D721Med (cell line): Measurements from ENCODE around the gene VHLL.
A peak's percentile ranks its signal among the peaks of the same experiment; 100 is the strongest.

Experiments used
- DNase-seq: peaks from one replicate; pipeline ENCODE4 v3.0.0; 2011; ENCODE audit warnings: low spot score; ENCODE audit not compliant: insufficient read length
- FAIRE-seq: peaks from 2 replicates; lab custom pipeline; 2011; peaks lifted over from hg19 to GRCh38; lab: Jason Lieb, UNC
- TF ChIP-seq, protein P1 (sequence below): IDR thresholded peaks from 2 replicates; pipeline ENCODE4 v1.5.1; 2012; ENCODE audit warnings: mild to moderate bottlenecking, control low read depth; ENCODE audit not compliant: insufficient read depth; ENCODE audit errors: missing control alignments

Gene VHLL

DNA sequence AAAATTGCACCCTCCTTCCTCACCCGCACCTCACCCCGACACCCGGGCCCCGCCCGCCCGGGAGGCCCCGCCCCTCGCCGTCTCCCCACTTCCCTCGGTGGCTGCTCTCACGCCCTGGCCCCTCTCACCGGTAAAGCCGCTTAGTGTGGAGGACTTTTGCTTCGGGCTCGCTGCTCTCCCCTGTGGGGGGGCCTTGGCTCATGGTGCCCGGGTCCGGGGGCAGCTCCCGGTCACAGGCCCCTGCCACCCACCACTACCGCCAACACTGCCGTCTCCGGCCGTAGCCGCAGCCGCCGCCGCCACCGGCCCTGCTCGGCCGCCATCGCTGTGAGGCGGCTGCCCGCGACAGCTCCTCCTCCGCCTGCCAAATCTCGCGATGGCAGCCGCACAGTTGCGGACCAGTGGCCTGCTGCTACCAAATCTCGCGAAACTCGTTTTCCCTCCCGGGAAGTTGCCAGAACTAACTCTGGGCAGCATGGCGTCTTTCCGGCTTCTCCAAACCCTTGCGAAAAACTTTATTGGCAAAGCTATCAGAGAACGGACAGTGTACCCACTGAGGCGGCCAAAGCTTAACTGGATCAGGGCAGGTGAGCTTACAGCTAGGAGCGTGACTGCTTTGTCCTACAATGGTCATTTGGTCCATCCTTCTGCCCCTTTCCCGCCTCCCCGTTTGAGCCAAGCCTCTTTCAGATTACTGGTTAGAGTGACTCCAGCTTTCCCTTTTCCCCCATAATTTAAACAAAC is 16.5 kb downstream of the VHLL start, which contains the start of gene SMG5:
Gene SMG5 (minus strand): TSS at position 347 of the 744 bp plus-strand sequence. CDS start 145 bp downstream, at position 202.
- FAIRE-seq (peak; percentile 69), DNase-seq (peak; percentile 76)
- TF ChIP-seq, protein P1, sequence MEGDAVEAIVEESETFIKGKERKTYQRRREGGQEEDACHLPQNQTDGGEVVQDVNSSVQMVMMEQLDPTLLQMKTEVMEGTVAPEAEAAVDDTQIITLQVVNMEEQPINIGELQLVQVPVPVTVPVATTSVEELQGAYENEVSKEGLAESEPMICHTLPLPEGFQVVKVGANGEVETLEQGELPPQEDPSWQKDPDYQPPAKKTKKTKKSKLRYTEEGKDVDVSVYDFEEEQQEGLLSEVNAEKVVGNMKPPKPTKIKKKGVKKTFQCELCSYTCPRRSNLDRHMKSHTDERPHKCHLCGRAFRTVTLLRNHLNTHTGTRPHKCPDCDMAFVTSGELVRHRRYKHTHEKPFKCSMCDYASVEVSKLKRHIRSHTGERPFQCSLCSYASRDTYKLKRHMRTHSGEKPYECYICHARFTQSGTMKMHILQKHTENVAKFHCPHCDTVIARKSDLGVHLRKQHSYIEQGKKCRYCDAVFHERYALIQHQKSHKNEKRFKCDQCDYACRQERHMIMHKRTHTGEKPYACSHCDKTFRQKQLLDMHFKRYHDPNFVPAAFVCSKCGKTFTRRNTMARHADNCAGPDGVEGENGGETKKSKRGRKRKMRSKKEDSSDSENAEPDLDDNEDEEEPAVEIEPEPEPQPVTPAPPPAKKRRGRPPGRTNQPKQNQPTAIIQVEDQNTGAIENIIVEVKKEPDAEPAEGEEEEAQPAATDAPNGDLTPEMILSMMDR: no peak

DNA sequence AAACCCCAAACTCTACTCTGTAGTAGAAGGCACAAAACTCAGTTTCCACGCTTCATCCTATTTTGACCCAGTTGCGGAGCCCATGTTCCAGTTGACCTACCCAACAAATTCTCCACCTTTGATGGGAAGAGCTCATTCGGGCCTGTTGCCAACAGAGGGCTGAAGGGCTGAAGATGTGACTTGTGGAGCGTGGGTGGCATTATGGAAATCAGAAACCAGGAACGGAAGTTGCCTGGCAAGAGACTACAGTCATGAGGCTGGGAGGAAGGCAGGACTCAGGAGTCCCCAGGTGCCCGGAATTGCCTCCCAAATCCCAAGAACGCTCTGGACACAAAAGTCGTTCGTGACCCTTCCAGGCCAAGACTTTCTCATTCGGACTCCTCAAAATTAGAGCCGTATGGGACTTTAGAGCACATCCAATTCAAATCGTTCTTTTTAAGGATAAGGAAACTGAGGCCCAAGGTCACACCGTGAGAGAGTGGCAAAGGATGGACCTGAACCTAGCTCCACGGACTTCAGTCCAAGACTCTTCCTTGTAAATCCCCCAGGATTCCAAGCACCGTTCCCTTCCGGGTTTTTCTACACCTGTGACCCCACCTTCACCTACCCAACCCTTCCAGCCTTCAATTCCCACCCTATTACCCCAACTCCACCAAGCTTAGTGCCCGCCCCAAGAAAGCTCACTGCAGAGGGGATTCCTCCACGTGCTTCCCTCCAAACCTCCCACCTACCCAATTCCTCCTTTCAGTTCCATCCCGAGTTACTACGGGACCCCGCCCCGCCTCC is 17.2 kb downstream of the VHLL start:
- FAIRE-seq (no peak), DNase-seq (no peak)
- TF ChIP-seq, protein P1: no peak

DNA sequence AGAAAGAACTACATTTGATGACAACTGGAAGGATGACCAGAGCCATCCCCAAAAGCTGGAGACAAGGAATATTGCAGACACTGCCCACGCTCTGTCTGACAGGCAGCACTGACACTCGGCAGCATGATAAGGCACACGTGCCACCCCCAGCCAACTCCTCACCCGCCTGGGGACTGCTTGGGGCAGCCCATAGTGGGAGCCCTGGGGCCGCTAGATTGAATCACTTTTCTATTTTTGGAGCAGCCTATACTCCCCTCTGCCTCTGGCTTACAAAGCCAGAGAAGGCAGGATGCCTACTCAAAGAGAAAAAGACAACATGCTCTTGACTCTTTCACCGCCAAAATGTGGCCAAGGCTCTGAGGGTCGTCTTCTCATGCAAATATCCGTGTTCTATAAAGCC is 17.8 kb downstream of the VHLL start:
- DNase-seq (no peak), FAIRE-seq (peak; percentile 35)
- TF ChIP-seq, protein P1: no peak

DNA sequence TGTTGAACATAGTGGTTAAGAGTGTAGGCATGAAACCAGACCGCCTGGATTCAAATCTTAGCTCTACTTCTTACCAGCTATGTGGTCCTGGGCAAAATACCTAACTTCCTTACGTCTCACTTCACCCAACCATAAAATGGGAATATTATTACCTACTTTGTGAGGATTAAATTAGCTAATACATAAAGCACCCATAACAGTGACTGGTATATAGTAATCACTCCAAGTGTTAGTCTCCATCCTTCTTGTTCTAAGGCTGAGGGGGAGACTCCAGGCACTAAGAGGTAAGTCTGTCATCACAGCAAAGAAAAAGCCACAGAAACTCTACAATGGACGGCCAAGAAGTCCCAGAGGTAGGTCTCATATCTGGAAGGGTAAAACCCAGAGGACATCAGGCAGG is 19.3 kb downstream of the VHLL start:
- DNase-seq (no peak), FAIRE-seq (no peak)
- TF ChIP-seq, protein P1: no peak

DNA sequence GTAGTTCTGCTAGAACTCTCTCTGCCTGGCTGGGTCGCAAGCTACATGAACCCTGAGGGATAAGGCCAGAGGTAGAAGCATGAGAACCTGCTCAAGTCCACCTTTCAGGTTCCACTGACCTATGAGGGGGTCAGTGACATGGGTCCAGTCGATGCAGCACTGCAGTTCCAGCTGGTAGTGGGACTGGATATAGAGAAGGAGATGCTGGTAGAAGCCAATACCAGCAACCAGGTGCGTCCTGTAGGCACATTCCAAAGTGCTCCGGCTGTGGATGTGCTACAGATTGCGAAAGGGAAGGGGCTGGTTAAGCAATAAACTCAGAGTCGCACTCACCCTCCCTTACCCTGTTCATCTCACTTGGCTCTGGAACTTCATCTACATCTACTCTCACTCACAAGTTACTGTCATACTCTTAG is 22.1 kb downstream of the VHLL start:
- FAIRE-seq: peak; percentile 64
- no peak for DNase-seq
- TF ChIP-seq, protein P1: no peak

DNA sequence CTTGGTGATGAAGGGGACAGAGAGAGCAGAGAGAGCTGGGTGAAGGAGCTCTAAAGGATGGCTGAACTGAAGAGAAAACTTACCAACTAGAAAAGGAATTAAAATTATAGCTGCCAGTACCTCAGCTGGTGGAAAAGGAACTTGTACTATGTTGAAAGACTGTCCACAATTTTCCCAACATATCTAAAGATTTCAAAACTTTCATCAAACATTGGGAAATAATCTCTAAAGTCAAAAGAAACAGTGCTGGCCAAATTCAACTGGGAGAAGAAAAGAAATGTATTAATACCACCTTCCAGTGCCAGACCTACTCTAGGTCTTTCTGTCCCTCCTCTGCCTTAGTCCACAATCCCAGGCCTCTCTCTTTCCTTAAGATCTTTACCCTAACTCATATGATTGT is 22.6 kb downstream of the VHLL start:
- DNase-seq (no peak), FAIRE-seq (no peak)
- TF ChIP-seq, protein P1: no peak

DNA sequence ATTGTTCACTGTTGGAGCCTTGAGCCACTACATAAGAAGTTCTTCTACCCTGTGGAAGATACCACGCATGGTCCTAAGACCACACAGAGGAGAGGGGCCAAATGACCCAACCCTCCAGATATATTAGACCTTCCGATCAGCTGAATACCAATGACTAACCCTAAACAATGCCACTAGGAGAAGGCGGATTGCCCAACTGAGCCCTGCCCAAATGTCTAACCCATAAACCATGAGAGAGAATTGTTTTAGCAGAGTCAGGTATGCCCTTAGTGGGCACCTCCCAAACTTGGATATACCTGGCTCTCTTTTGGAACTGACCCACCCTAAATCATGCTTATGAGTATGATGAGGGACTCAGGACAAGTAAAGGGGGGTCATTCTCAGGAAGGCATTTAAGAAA is 28.8 kb downstream of the VHLL start:
- TF ChIP-seq, protein P1: no peak
- FAIRE-seq (peak; percentile 44), DNase-seq (no peak)
